Inflammatory macrophage (primary cell): ENCODE data around the gene GARRE1.
A peak's percentile ranks its signal among the peaks of the same experiment; 100 is the strongest.
"Not testable (repeated sequence)": the region's sequence is repeated elsewhere in the genome, so short reads cannot be mapped to it uniquely, and the experiment has no call there.

ENCODE experiments used
- DNase-seq, 2 donors: peaks; one replicate each; pipeline ENCODE4 v3.0.0-alpha.2; 2020 to 2022

GARRE1 gene

GRCh38 chr19:34260771-34261173 is 6.4 kb downstream of the GARRE1 start:
- no peak for DNase-seq

- no peak for DNase-seq
These were observed 7.2 kb downstream of the GARRE1 start for GRCh38 chr19:34261334-34262109.

GRCh38 chr19:34263745-34264237 is 9.4 kb downstream of the GARRE1 start:
- no peak for DNase-seq

GRCh38 chr19:34265221-34265650 is 10.9 kb downstream of the GARRE1 start:
- DNase-seq, result no peak

GRCh38 chr19:34269081-34269480 is 14.7 kb downstream of the GARRE1 start:
- no peak for DNase-seq

- DNase-seq, result no peak
These were observed 15.1 kb downstream of the GARRE1 start for GRCh38 chr19:34269489-34269888.

GRCh38 chr19:34269968-34270621 is 15.7 kb downstream of the GARRE1 start:
- DNase-seq, result peak; percentile 84 to 94

GRCh38 chr19:34273121-34273520 is 18.8 kb downstream of the GARRE1 start:
- no peak for DNase-seq

GRCh38 chr19:34274284-34274826 is 20.0 kb downstream of the GARRE1 start:
- DNase-seq, result no peak

- DNase-seq, result no peak
These were observed 20.7 kb downstream of the GARRE1 start for GRCh38 chr19:34274827-34275625.

GRCh38 chr19:34275705-34276104 is 21.4 kb downstream of the GARRE1 start:
- no peak for DNase-seq

GRCh38 chr19:34276614-34277013 is 22.3 kb downstream of the GARRE1 start:
- DNase-seq, result no peak

GRCh38 chr19:34277244-34277643 is 22.9 kb downstream of the GARRE1 start:
- DNase-seq, result no peak

GRCh38 chr19:34278783-34279182 is 24.4 kb downstream of the GARRE1 start:
- DNase-seq, result no peak

GRCh38 chr19:34281444-34281843 is 27.1 kb downstream of the GARRE1 start:
- DNase-seq, result not testable (repeated sequence)

GRCh38 chr19:34282611-34283519 is 28.5 kb downstream of the GARRE1 start:
- no peak for DNase-seq

- no peak for DNase-seq
These were observed 30.2 kb downstream of the GARRE1 start for GRCh38 chr19:34284505-34284904.

GRCh38 chr19:34287662-34288140 is 33.3 kb downstream of the GARRE1 start:
- no peak for DNase-seq

GRCh38 chr19:34288381-34288780 is 34.0 kb downstream of the GARRE1 start:
- DNase-seq, result no peak

- no peak for DNase-seq
These were observed 36.9 kb downstream of the GARRE1 start for GRCh38 chr19:34291235-34291634.

- DNase-seq, result no peak
These were observed 40.7 kb downstream of the GARRE1 start for GRCh38 chr19:34295103-34295502.
